GM21367 (cell line): ENCODE results near the gene GAPDH.
"Not testable (repeated sequence)": the region's sequence is repeated elsewhere in the genome, so short reads cannot be mapped to it uniquely, and the experiment has no call there.

Experiments
- ATAC-seq: cut with Tn5 transposase; IDR thresholded peaks from one replicate; pipeline ENCODE4 v1.9.1; 2021; ENCODE audit not compliant: unreplicated experiment

The GAPDH gene

GRCh38 chr12:6541371-6542165 is 7.3 kb downstream of the GAPDH start:
- no peak for ATAC-seq

- no peak for ATAC-seq
Observed at GRCh38 chr12:6542209-6543009, 8.1 kb downstream of the GAPDH start.

DNA sequence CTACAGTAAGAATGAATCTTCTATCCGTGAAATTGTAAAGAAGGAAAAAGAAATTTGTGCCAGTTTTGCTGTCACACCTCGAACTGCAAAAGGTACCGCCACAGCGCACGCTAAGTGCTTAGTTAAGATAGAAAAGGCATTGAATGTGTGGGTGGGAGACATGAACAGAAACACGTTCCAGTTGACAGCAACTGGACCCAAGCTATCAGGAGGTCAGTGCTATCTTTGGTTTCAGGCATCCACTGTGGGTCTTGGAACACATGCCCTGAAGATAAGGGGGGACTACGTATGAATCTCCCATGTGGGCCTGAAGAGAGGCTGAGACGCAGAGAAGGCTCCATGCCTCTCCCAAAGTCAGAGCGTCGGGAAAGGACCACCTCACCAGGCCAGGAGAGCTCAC is 11.7 kb downstream of the GAPDH start:
- ATAC-seq = no peak

GRCh38 chr12:6547566-6547965 is 13.2 kb downstream of the GAPDH start:
- ATAC-seq = no peak

DNA sequence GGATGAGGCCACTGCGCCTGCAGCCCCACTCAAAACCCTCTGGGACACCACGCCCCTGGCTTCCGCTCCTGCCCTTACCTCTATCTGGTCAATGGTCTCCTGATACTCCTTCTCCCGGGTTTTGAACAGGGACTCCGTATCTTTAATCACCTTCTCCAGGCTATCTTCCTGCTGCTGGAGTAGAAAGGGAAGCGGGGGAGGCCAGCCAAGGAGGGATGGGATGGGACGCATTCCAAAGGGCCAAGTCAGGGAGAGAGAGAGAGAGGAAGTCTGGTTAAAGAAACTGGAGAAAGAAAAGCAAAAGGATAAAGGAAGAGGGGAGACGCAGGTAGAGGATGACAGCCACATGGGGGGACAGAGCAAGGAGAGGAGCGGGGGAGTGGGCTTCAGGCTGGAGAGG is 13.7 kb downstream of the GAPDH start:
- ATAC-seq = no peak

DNA sequence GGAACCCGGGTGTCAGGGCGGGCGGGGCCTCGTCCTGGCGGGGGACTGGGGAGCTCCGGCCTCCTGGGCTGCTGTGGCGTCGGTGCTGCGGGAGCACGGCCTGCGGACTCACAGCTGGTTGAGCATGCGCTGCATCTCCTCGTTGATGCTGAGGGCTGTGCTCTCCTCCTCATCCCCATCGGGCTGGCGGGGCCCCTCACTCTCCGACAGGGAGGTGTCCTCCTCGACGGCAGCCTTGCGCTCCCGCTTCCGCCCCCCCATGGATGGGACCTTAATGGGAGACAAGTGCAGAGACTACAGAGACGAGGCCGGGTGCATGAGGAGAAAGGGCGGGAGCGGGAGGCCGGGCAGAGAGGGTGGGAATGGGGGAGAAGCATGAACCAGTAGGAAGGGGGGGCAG is 14.2 kb downstream of the GAPDH start:
- ATAC-seq = no peak

GRCh38 chr12:6548966-6549683 is 14.8 kb downstream of the GAPDH start:
- ATAC-seq = no peak

DNA sequence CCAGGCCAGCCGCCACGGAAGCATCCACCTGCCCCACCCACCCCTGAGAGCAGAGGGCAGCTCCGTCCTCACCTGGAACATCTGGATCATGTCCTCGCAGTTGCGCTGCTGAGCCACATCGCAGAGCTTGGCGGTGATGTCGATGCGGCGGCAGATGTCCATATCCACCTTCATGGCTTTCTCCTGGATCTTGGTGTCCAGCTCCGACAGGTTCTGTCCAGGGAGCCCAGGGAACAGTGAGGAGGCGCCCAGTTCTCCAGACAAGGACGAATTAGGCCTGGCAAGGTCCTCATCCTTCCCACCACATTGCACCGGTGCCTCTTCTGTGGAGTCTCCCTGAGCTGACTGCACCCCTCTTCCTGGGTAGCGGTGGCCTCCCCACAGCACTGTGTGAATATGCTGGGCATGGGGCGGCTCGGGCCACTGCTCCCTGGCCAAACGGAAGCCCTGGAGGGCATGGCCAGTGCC is 15.4 kb downstream of the GAPDH start:
- no peak for ATAC-seq

DNA sequence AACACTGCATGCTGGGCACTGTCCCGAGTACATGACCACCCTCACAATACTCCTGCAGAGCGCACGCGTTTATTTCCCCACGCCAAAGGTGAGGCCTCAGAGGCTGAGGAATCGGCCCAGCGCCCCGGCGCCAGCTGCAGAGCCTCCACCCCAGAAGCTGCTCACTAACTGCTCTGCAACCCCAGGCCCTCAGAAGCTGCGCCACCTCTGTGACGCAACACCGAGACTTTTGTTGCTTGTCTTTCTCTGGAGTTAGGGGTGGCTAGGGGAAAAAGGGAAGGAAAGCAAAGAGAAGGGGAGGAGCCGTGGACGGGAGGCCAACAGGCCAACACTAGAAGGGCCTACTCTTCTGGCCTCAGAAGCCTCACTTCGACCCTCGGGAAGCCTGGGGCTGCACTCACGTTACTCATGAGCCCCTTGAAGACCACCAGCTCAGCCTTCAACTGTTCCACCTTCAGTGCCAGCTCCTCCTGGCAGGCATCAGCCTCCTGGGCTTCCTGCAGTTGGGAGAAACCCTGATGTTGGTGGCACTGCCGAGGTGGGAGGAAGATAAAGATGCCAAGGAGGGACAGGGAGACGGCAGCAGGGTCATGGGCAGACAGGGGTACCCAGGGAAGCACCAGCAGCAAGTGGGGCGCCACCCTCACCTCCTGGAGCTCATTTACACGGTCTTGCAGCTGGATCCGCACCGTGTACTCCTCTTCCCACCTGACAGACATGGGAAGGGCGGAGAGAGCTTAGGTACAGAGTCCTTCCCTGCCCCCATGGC is 16.2 kb downstream of the GAPDH start:
- no peak for ATAC-seq

DNA sequence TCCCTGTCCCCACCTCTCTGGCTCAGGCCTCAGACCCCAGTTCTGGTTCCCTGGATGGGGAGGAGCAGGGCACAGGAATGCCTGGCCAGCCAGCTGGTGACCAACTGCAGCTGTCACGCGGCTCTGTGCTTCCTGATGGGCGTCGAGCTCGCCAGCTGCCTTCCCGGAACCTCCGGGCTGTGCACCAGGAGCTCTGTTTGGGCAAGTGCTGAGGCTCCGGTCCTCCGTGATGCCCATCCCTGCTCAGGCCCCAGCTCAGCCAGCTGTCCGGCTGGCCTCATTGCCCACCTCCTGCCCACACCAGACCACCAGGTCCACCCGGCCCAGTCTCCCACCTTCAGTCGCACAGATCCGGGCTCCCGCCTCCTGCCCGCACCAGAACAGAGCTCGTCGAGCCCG is 16.7 kb downstream of the GAPDH start:
- ATAC-seq = no peak

- ATAC-seq = no peak
Observed at GRCh38 chr12:6551496-6552139, 17.3 kb downstream of the GAPDH start.

GRCh38 chr12:6552140-6552551 is 17.8 kb downstream of the GAPDH start:
- ATAC-seq = no peak

DNA sequence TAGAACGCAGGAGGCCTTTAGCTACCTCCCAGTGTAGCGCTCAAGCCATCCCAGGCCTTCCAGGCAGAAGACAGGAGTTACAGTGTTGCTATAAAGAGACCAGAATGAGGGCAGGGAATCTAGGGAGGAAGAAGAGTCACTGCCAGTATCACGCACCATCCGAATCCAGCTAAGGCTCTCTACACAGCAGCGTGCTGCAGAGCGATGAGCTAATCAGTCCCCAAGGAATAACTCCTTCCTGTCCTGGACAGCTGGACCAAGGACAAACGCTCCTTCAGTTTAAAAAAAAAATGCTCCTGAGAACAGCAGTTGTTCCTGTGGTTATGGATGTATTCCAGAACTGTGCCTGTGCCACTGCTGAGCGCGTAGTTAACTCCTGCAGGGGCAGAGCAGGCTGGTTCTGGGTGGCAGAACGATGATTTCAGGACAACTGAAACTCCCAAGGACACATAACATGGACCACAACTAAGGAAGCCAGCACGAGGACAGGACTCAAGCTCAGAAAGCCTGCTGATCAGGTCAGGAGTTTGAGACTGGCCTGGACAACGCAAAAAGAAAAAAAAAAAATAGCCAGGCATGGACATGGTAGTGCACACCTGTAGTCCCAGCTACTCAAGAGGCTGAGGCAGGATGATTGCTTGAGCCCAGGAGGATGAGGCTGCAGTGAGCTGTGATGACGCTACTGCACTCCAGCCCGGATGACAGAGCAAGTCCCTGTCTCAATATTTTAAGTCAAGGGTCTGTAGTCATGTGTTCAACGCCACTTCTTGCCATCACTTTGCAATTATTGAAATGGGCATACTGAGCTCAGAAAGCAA is 18.9 kb downstream of the GAPDH start:
- no peak for ATAC-seq

DNA sequence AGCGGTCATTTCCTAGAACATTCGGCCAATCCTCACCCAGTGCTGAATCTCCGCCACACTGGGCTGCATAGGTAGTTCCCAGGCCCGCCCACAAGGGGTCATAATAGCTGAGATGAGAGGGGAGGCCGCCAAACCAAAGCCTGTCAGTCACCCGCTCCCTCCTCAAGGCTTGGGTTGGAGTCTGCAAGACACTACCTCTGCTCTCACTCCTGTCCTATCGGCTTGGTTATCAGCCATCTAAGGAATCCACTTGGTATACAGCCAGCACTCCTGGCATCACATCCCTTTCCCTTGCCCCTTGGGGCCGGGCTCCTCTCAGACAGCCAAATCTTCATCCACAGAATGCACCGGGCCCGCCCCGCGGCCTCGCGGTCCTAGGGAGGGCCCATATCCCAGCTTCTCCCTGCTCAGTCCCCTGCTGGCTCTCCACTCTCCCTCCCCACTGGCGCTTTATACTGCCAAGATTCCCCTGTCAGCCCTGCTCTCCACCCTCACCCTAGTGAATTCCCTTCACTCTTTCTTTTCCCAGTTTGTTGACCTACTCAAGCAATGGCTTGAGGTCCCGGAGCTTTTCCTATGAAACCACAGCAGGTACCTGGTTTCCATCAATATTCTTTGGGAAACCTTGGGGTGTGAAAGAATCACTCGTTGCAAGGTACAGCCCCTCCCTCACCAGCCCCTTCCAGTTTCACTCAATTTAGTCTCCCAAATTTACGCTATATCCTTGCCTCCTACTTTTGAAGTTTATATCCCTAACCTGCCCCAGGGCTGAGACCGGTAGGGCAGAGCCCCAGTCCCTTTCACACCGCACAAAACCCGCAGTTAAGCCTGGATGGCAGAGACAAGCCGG is 20.1 kb downstream of the GAPDH start:
- no peak for ATAC-seq

GRCh38 chr12:6555018-6555691 is 20.8 kb downstream of the GAPDH start:
- ATAC-seq = no peak

- ATAC-seq = not testable (repeated sequence)
Observed at GRCh38 chr12:6556496-6556817, 22.1 kb downstream of the GAPDH start.

DNA sequence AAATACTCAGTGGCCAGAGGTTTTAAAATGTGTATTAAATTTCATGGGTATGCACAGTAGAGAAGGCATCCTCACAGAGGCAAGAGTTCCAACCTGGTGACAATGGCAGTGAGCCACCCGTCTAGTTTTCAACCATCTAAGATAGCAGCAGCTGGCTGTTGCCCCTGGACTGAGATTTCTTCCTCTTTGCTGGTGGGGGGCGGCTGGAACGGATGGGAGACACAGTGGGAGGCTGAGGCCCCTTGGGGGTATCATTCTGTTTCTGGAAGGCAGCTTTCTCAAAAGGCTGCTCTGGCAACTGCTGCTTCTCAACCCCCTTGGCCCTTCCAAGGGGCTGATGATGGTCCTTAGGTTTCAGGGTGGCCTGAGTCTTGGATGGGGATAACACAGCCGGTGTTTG is 22.5 kb downstream of the GAPDH start:
- ATAC-seq = no peak
